Suprapubic skin (tissue), 4 donors: ENCODE measurements around the gene SCGB1C1. TPM values are rescaled to one million over a fixed set of nuclear protein-coding genes. Genes with fewer than 3 reads are reported as not detected.
A peak's percentile ranks its signal among the peaks of the same experiment; 100 is the strongest.

Source experiments
- DNase-seq, 2 donors: peaks; one replicate each; pipeline ENCODE4 v3.0.0-alpha.2; 2019; ENCODE audit warnings: low spot score in 2 of 2
- H3K27ac ChIP-seq: fragments of 200-600 bp; sonication (generic); one replicate; pipeline ENCODE4 v1.5.1; 2019
- H3K27me3 ChIP-seq: fragments of 200-600 bp; sonication (generic); one replicate; pipeline ENCODE4 v1.5.1; 2019
- H3K36me3 ChIP-seq: fragments of 200-600 bp; sonication (generic); one replicate; pipeline ENCODE4 v1.5.1; 2019
- H3K4me1 ChIP-seq: fragments of 200-600 bp; sonication (generic); one replicate; pipeline ENCODE4 v1.5.1; 2019
- H3K4me3 ChIP-seq: fragments of 200-600 bp; sonication (generic); one replicate; pipeline ENCODE4 v1.5.1; 2019; ENCODE audit warnings: mild to moderate bottlenecking
- H3K9me3 ChIP-seq: fragments of 200-600 bp; sonication (generic); one replicate; pipeline ENCODE4 v1.5.1; 2019
- EP300 ChIP-seq: sonication (generic); formaldehyde crosslinking; IDR thresholded peaks from one replicate; pipeline ENCODE4 v1.6.1; 2017; ENCODE audit warnings: antibody characterized with exemption
- POLR2A ChIP-seq, 2 donors: fragments of 450-650 bp; IDR thresholded peaks; one replicate each; pipeline ENCODE4 v1.6.1; 2017; ENCODE audit warnings: antibody characterized with exemption in 2 of 2, mild to moderate bottlenecking in 2 of 2, moderate library complexity in 2 of 2
- POLR2AphosphoS5 ChIP-seq, 3 donors: sonication (generic); formaldehyde crosslinking; IDR thresholded peaks; one replicate each; pipeline ENCODE4 v1.6.1; 2017; ENCODE audit warnings: antibody characterized with exemption in 3 of 3
- WGBS: methylation state at CpG from one replicate; pipeline ENCODE4 v1.1.5; 2018; 5-methylcytosine and 5-hydroxymethylcytosine counted together
- total RNA-seq, 4 donors: library from RNA; depleted of rRNA; stranded (reverse); fragments of >200 nt; gene quantifications; one replicate each; pipeline ENCODE4 v1.1.0, GENCODE V29; 2016
- TF ChIP-seq, protein P1 (sequence below), 2 donors: fragments of 200-600 bp in 1 of 2; fragments of 450-650 bp in 1 of 2; sonication (generic) in 1 of 2; IDR thresholded peaks; one replicate each; pipeline ENCODE4 v1.5.1; 2016 to 2019; ENCODE audit warnings: antibody characterized with exemption in 2 of 2, mild to moderate bottlenecking in 1 of 2, moderate library complexity in 1 of 2

The SCGB1C1 gene
- total RNA-seq, 4 donors from 2014 or later = not detected

DNA sequence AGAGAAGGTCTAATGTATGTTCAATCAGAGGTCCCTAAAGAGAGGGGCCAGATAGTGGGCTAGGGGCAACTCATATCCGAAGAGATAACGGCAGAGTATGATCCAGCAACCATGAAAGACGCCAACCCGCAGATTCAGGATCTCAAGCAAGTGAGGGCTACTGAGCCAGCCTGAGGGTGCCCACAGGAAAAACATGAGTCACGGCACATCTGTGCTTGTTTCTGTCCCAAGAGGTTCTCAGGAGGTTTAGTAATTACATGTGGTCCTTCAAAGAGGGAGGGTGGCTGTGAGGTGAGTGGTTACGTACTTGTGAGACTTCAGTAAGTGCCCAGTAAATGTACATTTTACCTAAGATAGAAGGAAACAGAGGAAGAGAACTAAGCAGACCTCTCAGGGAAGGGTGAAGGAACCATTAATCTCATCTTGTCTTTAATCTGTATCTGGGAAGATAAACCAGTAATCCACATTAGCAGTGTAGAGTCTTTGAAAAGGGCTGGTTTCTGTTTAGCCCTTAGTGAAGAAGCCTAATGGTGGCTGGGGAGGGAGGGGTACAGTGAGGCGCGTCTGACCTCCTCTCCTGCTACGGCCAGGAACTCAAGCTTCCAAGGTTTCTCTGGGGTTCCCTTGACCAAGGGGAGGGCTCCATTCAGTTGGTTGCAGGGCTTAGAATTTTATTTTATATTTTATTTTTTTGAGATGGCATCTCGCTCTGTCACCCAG is 33.0 kb downstream of the SCGB1C1 start:
- DNase-seq = peak in 1 of 2 donors; percentile 47
- H3K4me3 ChIP-seq = no peak overlapping the region
- no peaks in the 10 kb centered on the region for H3K27me3 ChIP-seq
- WGBS = 94% methylated on average over 10 of the region's 10 CpGs
- no peaks in the 10 kb centered on the region for H3K9me3 ChIP-seq
- H3K36me3 ChIP-seq = peaks cover 18% of the 10 kb centered on the region
- no peaks in the 10 kb centered on the region for H3K4me1 ChIP-seq
- H3K27ac ChIP-seq = no peak overlapping the region
- TF ChIP-seq POLR2A (IDR thresholded peaks at IDR 0.05) (no peak), POLR2AphosphoS5 (IDR thresholded peaks at IDR 0.05) (no peak)
- TF ChIP-seq, protein P1, sequence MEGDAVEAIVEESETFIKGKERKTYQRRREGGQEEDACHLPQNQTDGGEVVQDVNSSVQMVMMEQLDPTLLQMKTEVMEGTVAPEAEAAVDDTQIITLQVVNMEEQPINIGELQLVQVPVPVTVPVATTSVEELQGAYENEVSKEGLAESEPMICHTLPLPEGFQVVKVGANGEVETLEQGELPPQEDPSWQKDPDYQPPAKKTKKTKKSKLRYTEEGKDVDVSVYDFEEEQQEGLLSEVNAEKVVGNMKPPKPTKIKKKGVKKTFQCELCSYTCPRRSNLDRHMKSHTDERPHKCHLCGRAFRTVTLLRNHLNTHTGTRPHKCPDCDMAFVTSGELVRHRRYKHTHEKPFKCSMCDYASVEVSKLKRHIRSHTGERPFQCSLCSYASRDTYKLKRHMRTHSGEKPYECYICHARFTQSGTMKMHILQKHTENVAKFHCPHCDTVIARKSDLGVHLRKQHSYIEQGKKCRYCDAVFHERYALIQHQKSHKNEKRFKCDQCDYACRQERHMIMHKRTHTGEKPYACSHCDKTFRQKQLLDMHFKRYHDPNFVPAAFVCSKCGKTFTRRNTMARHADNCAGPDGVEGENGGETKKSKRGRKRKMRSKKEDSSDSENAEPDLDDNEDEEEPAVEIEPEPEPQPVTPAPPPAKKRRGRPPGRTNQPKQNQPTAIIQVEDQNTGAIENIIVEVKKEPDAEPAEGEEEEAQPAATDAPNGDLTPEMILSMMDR (IDR thresholded peaks at IDR 0.05) = no peak

DNA sequence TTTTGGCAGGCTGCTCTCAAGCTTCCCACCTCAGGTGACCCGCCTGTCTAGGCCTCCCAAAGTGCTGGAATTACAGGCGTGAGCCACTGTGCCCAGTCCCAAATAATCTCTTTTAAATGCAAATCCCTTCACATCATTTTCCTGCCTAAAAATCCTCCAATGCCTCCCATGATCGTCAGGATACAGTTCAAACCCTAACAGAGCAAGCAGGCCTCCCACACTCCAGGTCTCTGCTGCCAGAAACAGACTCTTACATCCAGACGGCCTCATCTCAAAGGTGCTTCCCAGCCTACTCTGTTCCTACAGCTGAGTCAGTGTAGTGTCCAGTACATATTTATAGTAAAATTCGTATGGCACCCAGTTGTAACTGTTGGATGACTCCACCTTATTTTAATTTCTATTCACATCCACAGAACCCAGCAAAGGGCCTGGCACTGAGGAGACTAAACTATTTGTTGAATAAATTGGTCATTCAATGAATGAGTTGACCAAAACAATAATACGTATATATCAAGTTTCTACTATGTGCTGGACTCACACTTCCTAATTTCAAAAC is 35.0 kb downstream of the SCGB1C1 start:
- TF ChIP-seq POLR2A (IDR thresholded peaks at IDR 0.05) (no peak), POLR2AphosphoS5 (IDR thresholded peaks at IDR 0.05) (no peak), EP300 (no peak)
- TF ChIP-seq, protein P1 (IDR thresholded peaks at IDR 0.05) = no peak
- 86% methylated on average over 6 of the region's 6 CpGs for WGBS
- no peaks in the 10 kb centered on the region for H3K4me1 ChIP-seq
- H3K4me3 ChIP-seq = no peak overlapping the region
- no peak for DNase-seq
- no peaks in the 10 kb centered on the region for H3K9me3 ChIP-seq
- H3K27me3 ChIP-seq = no peaks in the 10 kb centered on the region
- H3K36me3 ChIP-seq = peaks cover 15% of the 10 kb centered on the region
- no peak overlapping the region for H3K27ac ChIP-seq

DNA sequence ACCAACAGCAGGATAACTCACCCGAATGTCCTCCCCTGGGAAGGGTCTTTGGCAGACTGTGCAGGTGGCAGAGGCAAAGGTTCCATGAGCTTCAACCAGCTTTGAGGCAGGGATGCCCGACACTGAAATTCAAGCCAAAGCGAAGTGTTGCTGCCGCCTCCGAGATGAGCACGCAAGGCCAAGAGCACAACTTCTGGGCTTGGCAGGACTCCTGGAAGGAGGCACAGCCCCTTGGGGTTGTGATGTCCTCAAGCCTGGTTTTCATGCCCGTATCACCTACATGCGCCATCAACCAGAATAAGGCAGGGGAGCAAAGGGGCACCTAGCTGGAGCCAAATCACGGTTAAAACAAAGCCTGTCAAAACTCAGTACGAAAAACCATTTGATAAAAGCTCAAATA is 37.6 kb downstream of the SCGB1C1 start:
- H3K36me3 ChIP-seq = peaks cover 15% of the 10 kb centered on the region

DNA sequence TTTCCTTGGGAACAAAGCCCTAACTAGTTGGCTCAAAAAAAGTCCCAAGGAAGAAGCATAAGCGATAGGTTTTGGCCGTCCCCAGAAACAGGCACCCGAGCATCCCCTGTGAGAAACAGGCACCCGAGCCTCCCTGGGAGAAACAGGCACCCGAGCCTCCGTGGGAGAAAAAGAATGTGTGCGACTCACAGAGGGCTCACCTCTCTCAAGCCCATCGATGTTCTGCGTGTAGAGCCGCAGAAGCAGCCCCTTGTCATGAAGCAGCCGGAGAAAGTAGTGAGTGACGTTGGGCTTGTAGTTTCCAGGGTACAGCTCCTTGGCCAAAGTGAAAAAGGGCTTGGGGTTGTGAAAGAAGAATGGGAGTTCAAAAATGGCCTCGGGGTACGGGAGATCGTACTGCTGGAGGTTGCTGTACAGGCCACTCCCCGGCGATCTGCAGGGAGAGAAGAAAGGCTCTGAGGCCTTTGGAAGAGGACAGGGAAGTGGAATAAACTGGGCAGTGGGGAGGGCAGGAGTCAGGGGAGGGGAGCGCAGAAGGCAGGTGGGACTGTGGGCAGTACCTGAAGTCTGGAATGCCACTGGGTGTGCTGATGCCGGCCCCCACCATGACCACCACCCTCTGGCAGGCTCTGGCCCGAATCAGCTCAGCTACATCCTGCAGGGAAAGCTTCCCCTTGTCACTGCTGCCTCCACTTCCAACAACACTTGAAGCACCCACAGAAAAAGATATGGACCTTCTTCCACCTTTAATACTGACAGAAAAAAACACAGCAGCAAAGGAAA is 40.1 kb downstream of the SCGB1C1 start:
- WGBS = 86% methylated on average over 20 of the region's 20 CpGs
- H3K27me3 ChIP-seq = no peaks in the 10 kb centered on the region
- H3K9me3 ChIP-seq = no peaks in the 10 kb centered on the region
- H3K36me3 ChIP-seq = peaks cover 15% of the 10 kb centered on the region
- TF ChIP-seq EP300 (no peak), POLR2AphosphoS5 (IDR thresholded peaks at IDR 0.05) (no peak), POLR2A (IDR thresholded peaks at IDR 0.05) (no peak)
- TF ChIP-seq, protein P1 (IDR thresholded peaks at IDR 0.05) = no peak
- peak in 1 of 2 donors; percentile 33 for DNase-seq
- no peak overlapping the region for H3K4me3 ChIP-seq
- H3K4me1 ChIP-seq = peaks cover 17% of the 10 kb centered on the region
- H3K27ac ChIP-seq = no peak overlapping the region

More for the DNA sequence above, 37.6 kb downstream of the SCGB1C1 start:
- Histone ChIP-seq H3K4me3 (no peak overlapping the region), H3K9me3 (no peaks in the 10 kb centered on the region), H3K4me1 (peaks cover 7% of the 10 kb centered on the region), H3K27ac (no peak overlapping the region), H3K27me3 (no peaks in the 10 kb centered on the region)
- 92% methylated on average over 10 of the region's 10 CpGs for WGBS
- DNase-seq = no peak
- TF ChIP-seq EP300 (no peak), POLR2A (IDR thresholded peaks at IDR 0.05) (no peak), POLR2AphosphoS5 (IDR thresholded peaks at IDR 0.05) (no peak)
- TF ChIP-seq, protein P1 (IDR thresholded peaks at IDR 0.05) = no peak

DNA sequence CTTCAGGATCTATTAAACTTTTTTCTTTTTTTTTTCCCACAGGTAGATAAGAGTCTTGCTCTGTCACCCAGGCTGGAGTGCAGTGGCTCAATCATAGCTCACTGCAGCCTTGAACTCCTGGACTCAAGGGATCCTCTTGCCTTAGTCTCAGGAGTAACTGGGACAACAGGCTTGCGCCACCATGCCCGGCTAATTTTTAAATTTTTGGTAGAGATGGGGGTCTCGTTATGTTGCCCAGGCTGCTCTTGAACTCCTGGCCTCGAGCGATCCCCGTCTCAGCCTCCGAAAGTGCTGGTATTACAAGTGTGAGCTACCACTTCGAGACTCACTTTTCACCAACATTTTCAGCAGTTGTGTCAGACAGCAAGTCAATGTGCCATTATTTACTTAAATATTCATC is 42.3 kb downstream of the SCGB1C1 start:
- DNase-seq = peak in 1 of 2 donors; percentile 53
- peak overlapping the region; percentile 82 for H3K4me3 ChIP-seq
- 79% methylated on average over 8 of the region's 8 CpGs for WGBS

More for the DNA sequence above, 42.3 kb downstream of the SCGB1C1 start:
- peaks cover 19% of the 10 kb centered on the region for H3K36me3 ChIP-seq
- no peak for TF ChIP-seq EP300
- TF ChIP-seq POLR2A (IDR thresholded peaks at IDR 0.05) = no peak
- TF ChIP-seq, protein P1 (IDR thresholded peaks at IDR 0.05) = no peak
- TF ChIP-seq POLR2AphosphoS5 (IDR thresholded peaks at IDR 0.05) = no peak
- no peaks in the 10 kb centered on the region for H3K27me3 ChIP-seq
- H3K9me3 ChIP-seq = no peaks in the 10 kb centered on the region
- peaks cover 22% of the 10 kb centered on the region for H3K4me1 ChIP-seq
- H3K27ac ChIP-seq = no peak overlapping the region
